HepG2 (cell line): ENCODE measurements around the gene PLIN1. TPM values are rescaled to one million over a fixed set of nuclear protein-coding genes. Genes with fewer than 3 reads are reported as not detected.

Experiments used
- ATAC-seq: fragments of 200-7000 bp; cut with Tn5 transposase; 3 replicates; pipeline ENCODE4 v1.9.1; 2020; ENCODE audit warnings: mild to moderate bottlenecking, moderate library complexity
- BruUV-seq: library from RNA; stranded (reverse); fragments of 400-500 nt; replicated peaks from 2 replicates; lab custom pipeline; 2021; lab: Mats Ljungman, UMichigan
- CTCF ChIA-PET: fragments of 300-600 bp; formaldehyde crosslinking; extraction: SDS; loops from one replicate; lab custom pipeline; 2021; ENCODE audit warnings: low total read pairs, inconsistent platforms, low intra/inter-chr PET ratio; lab: Yijun Ruan, JAX
- POLR2A ChIA-PET: fragments of 350-600 bp; sonication (Branson Sonifier 250); formaldehyde crosslinking; loops from one replicate; lab custom pipeline; 2020; ENCODE audit warnings: antibody characterized with exemption, inconsistent platforms; lab: Yijun Ruan, JAX
- DNase-seq: peaks from one replicate; pipeline ENCODE4 v3.0.0-alpha.2; 2015; ENCODE audit warnings: low spot score
- FAIRE-seq: peaks from 3 replicates; lab custom pipeline; 2011; peaks lifted over from hg19 to GRCh38; lab: Jason Lieb, UNC
- H2AFZ ChIP-seq: one replicate; pipeline ENCODE4 v1.6.1; 2011; ENCODE audit warnings: low read length, inconsistent platforms
- H3K27ac ChIP-seq: fragments of 300-600 bp; 3 replicates; pipeline ENCODE4 v1.8.0; 2011; ENCODE audit warnings: mixed run types, mild to moderate bottlenecking, mixed read lengths, low read length, inconsistent platforms; ENCODE audit not compliant: insufficient read depth; ENCODE audit errors: extremely low read length
- H3K27me3 ChIP-seq, 2 experiments: fragments of 200-600 bp in 1 of 2; 2 replicates in 1 of 2; 3 replicates in 1 of 2; pipeline versions ENCODE4 v1.6.0 to v1.8.0; 2011; ENCODE audit warnings: low read length in 2 of 2, mild to moderate bottlenecking in 2 of 2, moderate library complexity in 2 of 2, inconsistent platforms in 1 of 2; ENCODE audit not compliant: insufficient read depth in 2 of 2, control insufficient read depth in 1 of 2
- H3K36me3 ChIP-seq, 2 experiments: fragments of 200-600 bp in 1 of 2; replicated peaks in 1 of 2; 2 replicates in 1 of 2; 3 replicates in 1 of 2; pipeline versions ENCODE4 v1.5.1 to v1.8.0; 2011; ENCODE audit warnings: low read length in 2 of 2, inconsistent platforms in 1 of 2; ENCODE audit not compliant: insufficient read depth in 2 of 2, control insufficient read depth in 1 of 2
- H3K4me1 ChIP-seq: 2 replicates; pipeline ENCODE4 v1.5.1; 2012; ENCODE audit warnings: low read length, inconsistent platforms; ENCODE audit not compliant: insufficient read depth
- H3K4me2 ChIP-seq: 2 replicates; pipeline ENCODE4 v1.6.0; 2011; ENCODE audit warnings: low read depth, low read length, inconsistent platforms
- H3K4me3 ChIP-seq, 3 experiments: fragments of 200-600 bp in 1 of 3; sonication (generic), shearing (Covaris generic) in 1 of 3; replicated peaks in 1 of 3; 2 replicates each; pipeline ENCODE4 v1.5.1; 2011 to 2016; ENCODE audit warnings: low read length in 3 of 3, inconsistent platforms in 2 of 3, low read depth in 2 of 3, mild to moderate bottlenecking in 2 of 3, control low read depth in 1 of 3, mixed read lengths in 1 of 3; ENCODE audit not compliant: insufficient read depth in 1 of 3
- H3K79me2 ChIP-seq: one replicate; pipeline ENCODE4 v1.6.1; 2011; ENCODE audit warnings: low read length, inconsistent platforms; ENCODE audit not compliant: insufficient read depth
- H3K9ac ChIP-seq: 2 replicates; pipeline ENCODE4 v1.6.0; 2011; ENCODE audit warnings: mild to moderate bottlenecking, low read depth, low read length, inconsistent platforms; ENCODE audit not compliant: insufficient read depth
- H3K9me3 ChIP-seq: 2 replicates; pipeline ENCODE4 v1.5.1; 2012; ENCODE audit warnings: mild to moderate bottlenecking, low read length
- H4K20me1 ChIP-seq: 2 replicates; pipeline ENCODE4 v1.6.0; 2011; ENCODE audit warnings: inconsistent platforms, mild to moderate bottlenecking, low read length, moderate library complexity; ENCODE audit not compliant: insufficient read depth
- CC2D1A ChIP-seq: sonication (generic); formaldehyde crosslinking; IDR thresholded peaks from 2 replicates; pipeline ENCODE4 v1.8.1; 2023; ENCODE audit warnings: mild to moderate bottlenecking, missing genetic modification reagents
- CHD2 ChIP-seq: IDR thresholded peaks from 2 replicates; pipeline ENCODE4 v1.6.1; 2011; ENCODE audit warnings: low read depth, low read length, improper control_type of control experiment
- GABPB1 ChIP-seq: IDR thresholded peaks from 2 replicates; pipeline ENCODE4 v1.6.1; 2016; ENCODE audit warnings: mild to moderate bottlenecking, missing genetic modification reagents, moderate library complexity, missing compliant biosample characterization
- GZF1 ChIP-seq: sonication (generic); formaldehyde crosslinking; IDR thresholded peaks from 2 replicates; pipeline ENCODE4 v1.5.1; 2020; ENCODE audit warnings: mild to moderate bottlenecking, missing genetic modification reagents
- HNRNPL ChIP-seq: fragments of 200-400 bp; formaldehyde crosslinking; IDR thresholded peaks from 2 replicates; pipeline ENCODE4 v1.6.1; 2017; ENCODE audit warnings: mild to moderate bottlenecking, low read depth, low read length
- HNRNPLL ChIP-seq: fragments of 200-400 bp; formaldehyde crosslinking; IDR thresholded peaks from 2 replicates; pipeline ENCODE4 v1.6.1; 2017; ENCODE audit warnings: mild to moderate bottlenecking, low read depth, low read length; ENCODE audit not compliant: poor library complexity, severe bottlenecking
- HNRNPUL1 ChIP-seq: fragments of 200-400 bp; formaldehyde crosslinking; IDR thresholded peaks from 2 replicates; pipeline ENCODE4 v1.6.1; 2017; ENCODE audit warnings: low read depth, mild to moderate bottlenecking, low read length, moderate library complexity
- KLF6 ChIP-seq: IDR thresholded peaks from 2 replicates; pipeline ENCODE4 v1.8.0; 2016; ENCODE audit warnings: missing biosample characterization, missing genetic modification reagents
- KMT2B ChIP-seq: IDR thresholded peaks from 2 replicates; pipeline ENCODE4 v1.6.1; 2016; ENCODE audit warnings: missing genetic modification reagents, missing compliant biosample characterization
- MEIS2 ChIP-seq: sonication (generic); formaldehyde crosslinking; IDR thresholded peaks from 2 replicates; pipeline ENCODE4 v1.9.0; 2021; ENCODE audit warnings: mild to moderate bottlenecking, missing genetic modification reagents
- NR0B2 ChIP-seq: sonication (generic); formaldehyde crosslinking; IDR thresholded peaks from 2 replicates; pipeline ENCODE4 v1.4.0; 2020; ENCODE audit warnings: mild to moderate bottlenecking, missing genetic modification reagents
- PHF8 ChIP-seq: sonication (generic); formaldehyde crosslinking; IDR thresholded peaks from 2 replicates; pipeline ENCODE4 v1.5.0; 2020; ENCODE audit warnings: missing genetic modification reagents
- RELA ChIP-seq: sonication (generic); formaldehyde crosslinking; IDR thresholded peaks from 2 replicates; pipeline ENCODE4 v1.4.0; 2020; ENCODE audit warnings: missing genetic modification reagents
- RFX3 ChIP-seq: IDR thresholded peaks from 2 replicates; pipeline ENCODE4 v1.6.1; 2016; ENCODE audit warnings: missing biosample characterization, missing genetic modification reagents
- ZNF207 ChIP-seq: fragments of 450-650 bp; IDR thresholded peaks from 2 replicates; pipeline ENCODE4 v1.6.1; 2016; ENCODE audit warnings: antibody characterized with exemption, borderline replicate concordance
- ZNF879 ChIP-seq: sonication (generic); formaldehyde crosslinking; IDR thresholded peaks from 2 replicates; pipeline ENCODE4 v1.8.1; 2023; ENCODE audit warnings: missing genetic modification reagents
- WGBS: methylation state at CpG from one replicate; pipeline ENCODE4 v1.1.6; 2017; ENCODE audit warnings: low lambda C conversion rate; 5-methylcytosine and 5-hydroxymethylcytosine counted together
- in situ Hi-C: cut with HindIII; loops from 2 replicates; pipeline ENCODE4 v1.10.0; 2017; ENCODE audit warnings: low pct_unique_long_range_greater_than_20kb; ENCODE audit not compliant: extremely low pct_ligation_motif_present
- intact Hi-C: fragments of 100-400 bp; cut with micrococcal nuclease; formaldehyde crosslinking; loops from one replicate; pipeline ENCODE4 v1.10.0; 2022; ENCODE audit not compliant: unreplicated experiment
- polyA plus RNA-seq, 8 experiments: library from polyadenylated mRNA; depleted of rRNA in 3 of 8; stranded (reverse) in 7 of 8; unstranded in 1 of 8; fragments of >200 nt; fragmentation: Illumina TruSeq in 4 of 8; extraction: Trizol in 4 of 8; gene quantifications; 2 replicates each; pipeline versions ENCODE4 v1.2.1 to v1.2.3, GENCODE V29; 2011 to 2016; ENCODE audit warnings: low read depth in 4 of 8, missing spikeins in 1 of 8, mixed read lengths in 1 of 8; ENCODE audit not compliant: insufficient read depth in 1 of 8
- total RNA-seq, 5 experiments: library from RNA; depleted of rRNA; stranded (reverse); fragments of >200 nt; fragmentation: Illumina TruSeq; extraction: Trizol; gene quantifications; 2 replicates each; pipeline ENCODE4 v1.2.3, GENCODE V29; 2016; ENCODE audit warnings: low read depth in 1 of 5
- TF ChIP-seq, protein P1 (sequence below): sonication (generic); formaldehyde crosslinking; IDR thresholded peaks from 2 replicates; pipeline ENCODE4 v1.5.1; 2020; ENCODE audit warnings: missing genetic modification reagents, mild to moderate bottlenecking, borderline replicate concordance
- TF ChIP-seq, protein P2 (sequence below): sonication (generic); formaldehyde crosslinking; IDR thresholded peaks from 2 replicates; pipeline ENCODE4 v1.4.0; 2020; ENCODE audit warnings: mild to moderate bottlenecking, missing genetic modification reagents

Gene PLIN1
- total and polyA plus RNA-seq, 2 of the 13 experiments (the other 11 are each of a cell fraction or from before 2014, with no cell fraction given): 0.74 to 1.2 TPM

DNA sequence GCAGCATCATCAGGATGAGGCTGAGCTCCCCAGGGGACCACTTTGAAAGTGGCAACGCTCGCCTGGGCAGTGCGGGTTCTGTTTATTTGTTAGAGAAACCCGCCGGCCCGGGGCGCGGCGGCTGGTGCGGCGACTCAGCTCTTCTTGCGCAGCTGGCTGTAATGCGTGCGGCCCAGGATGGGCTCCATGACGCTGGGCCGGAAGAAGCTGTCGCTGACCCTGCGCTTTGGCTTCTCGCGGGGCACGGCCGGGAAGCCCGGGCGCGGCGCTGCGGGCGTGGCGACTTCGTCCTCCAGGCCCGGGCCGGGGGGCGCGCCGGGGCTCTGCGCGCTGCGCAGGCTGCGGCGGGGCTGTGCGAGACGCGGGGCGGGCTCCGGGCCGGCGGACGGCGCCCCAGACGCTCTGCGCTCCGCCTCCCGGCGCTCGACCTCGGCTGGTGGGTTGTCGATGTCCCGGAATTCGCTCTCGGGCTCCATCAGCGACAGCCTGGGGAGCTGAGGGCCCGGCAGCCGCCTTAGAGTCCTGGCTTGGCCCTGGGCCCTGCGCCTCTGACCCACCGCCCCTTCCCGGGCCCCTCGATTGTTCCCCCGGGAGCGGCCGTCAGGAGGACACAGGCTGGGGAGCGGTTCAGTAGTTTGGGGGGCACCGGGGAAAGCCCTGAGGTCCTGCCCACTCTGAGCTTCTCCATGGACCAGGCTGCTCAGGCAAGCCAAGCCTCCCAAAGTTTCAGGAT lies 13.6 kb downstream of the PLIN1 start:
- FAIRE-seq (no peak), DNase-seq (no peak), ATAC-seq (peak; percentile 68)
- Histone ChIP-seq H3K27ac (no peak overlapping the region), H3K9ac (0 out of 2 replicates have a peak overlapping the region, but pooled peaks have one; percentile 8), H3K4me1 (peaks cover 28% of the 10 kb centered on the region), H4K20me1 (no peaks in the 10 kb centered on the region), H3K79me2 (no peaks in the 10 kb centered on the region), H3K36me3 (no peaks in the 10 kb centered on the region), H2AFZ (no peak overlapping the region), H3K9me3 (no peaks in the 10 kb centered on the region), H3K27me3 (peaks cover 0 to 1% of the 10 kb centered on the region in 2 experiments; a peak in 1 of 5 replicates), H3K4me2 (peak overlapping the region; percentile 67), H3K4me3 (peak overlapping the region; percentile 34 to 65 (median 44); a peak in 5 of 6 replicates)
- 66% methylated on average over 45 of the region's 72 CpGs for WGBS
- ChIA-PET CTCF (no interaction called here), POLR2A (interaction anchor here (0.9 to 1.1 kb wide), 3 partner anchors 9 to 11 kb away, joined by 3 to 4 read pairs (median 3); no protein-coding TSS in a partner anchor)
- BruUV-seq: no TSS peak
- intact Hi-C loops (no loop called here), in situ Hi-C loops (no loop called here)
- TF ChIP-seq HNRNPLL (peak; percentile 96), ZNF207 (no peak), NR0B2 (no peak), GABPB1 (CRISPR knock-in tag) (peak; percentile 53; the same call in 1 of the 2 replicates), RFX3 (CRISPR knock-in tag) (no peak), GZF1 (CRISPR knock-in tag) (no peak), CC2D1A (CRISPR knock-in tag) (no peak), PHF8 (CRISPR knock-in tag) (0 out of 2 replicates have a peak, but pooled peaks have one; percentile 18), KLF6 (CRISPR knock-in tag) (no peak), KMT2B (CRISPR knock-in tag) (no peak), MEIS2 (no peak), HNRNPL (no peak), CHD2 (0 out of 2 replicates have a peak, but pooled peaks have one; percentile 29), ZNF879 (CRISPR knock-in tag) (no peak), RELA (CRISPR knock-in tag) (no peak), HNRNPUL1 (no peak)
- TF ChIP-seq, protein P1, sequence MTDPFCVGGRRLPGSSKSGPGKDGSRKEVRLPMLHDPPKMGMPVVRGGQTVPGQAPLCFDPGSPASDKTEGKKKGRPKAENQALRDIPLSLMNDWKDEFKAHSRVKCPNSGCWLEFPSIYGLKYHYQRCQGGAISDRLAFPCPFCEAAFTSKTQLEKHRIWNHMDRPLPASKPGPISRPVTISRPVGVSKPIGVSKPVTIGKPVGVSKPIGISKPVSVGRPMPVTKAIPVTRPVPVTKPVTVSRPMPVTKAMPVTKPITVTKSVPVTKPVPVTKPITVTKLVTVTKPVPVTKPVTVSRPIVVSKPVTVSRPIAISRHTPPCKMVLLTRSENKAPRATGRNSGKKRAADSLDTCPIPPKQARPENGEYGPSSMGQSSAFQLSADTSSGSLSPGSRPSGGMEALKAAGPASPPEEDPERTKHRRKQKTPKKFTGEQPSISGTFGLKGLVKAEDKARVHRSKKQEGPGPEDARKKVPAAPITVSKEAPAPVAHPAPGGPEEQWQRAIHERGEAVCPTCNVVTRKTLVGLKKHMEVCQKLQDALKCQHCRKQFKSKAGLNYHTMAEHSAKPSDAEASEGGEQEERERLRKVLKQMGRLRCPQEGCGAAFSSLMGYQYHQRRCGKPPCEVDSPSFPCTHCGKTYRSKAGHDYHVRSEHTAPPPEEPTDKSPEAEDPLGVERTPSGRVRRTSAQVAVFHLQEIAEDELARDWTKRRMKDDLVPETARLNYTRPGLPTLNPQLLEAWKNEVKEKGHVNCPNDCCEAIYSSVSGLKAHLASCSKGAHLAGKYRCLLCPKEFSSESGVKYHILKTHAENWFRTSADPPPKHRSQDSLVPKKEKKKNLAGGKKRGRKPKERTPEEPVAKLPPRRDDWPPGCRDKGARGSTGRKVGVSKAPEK (CRISPR knock-in tag): no peak
- TF ChIP-seq, protein P2, sequence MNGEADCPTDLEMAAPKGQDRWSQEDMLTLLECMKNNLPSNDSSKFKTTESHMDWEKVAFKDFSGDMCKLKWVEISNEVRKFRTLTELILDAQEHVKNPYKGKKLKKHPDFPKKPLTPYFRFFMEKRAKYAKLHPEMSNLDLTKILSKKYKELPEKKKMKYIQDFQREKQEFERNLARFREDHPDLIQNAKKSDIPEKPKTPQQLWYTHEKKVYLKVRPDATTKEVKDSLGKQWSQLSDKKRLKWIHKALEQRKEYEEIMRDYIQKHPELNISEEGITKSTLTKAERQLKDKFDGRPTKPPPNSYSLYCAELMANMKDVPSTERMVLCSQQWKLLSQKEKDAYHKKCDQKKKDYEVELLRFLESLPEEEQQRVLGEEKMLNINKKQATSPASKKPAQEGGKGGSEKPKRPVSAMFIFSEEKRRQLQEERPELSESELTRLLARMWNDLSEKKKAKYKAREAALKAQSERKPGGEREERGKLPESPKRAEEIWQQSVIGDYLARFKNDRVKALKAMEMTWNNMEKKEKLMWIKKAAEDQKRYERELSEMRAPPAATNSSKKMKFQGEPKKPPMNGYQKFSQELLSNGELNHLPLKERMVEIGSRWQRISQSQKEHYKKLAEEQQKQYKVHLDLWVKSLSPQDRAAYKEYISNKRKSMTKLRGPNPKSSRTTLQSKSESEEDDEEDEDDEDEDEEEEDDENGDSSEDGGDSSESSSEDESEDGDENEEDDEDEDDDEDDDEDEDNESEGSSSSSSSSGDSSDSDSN (CRISPR knock-in tag): peak; percentile 49; the same call in 1 of the 2 replicates
